22Rv1 (cell line): Measurements from ENCODE around the gene AGBL2.
"Not testable (repeated sequence)": the region's sequence is repeated elsewhere in the genome, so short reads cannot be mapped to it uniquely, and the experiment has no call there.

ENCODE experiments used
- H3K27ac ChIP-seq: fragments of 450-650 bp; 2 replicates; pipeline ENCODE4 v1.5.1; 2017
- CTCF ChIP-seq: fragments of 450-650 bp; IDR thresholded peaks from 2 replicates; pipeline ENCODE4 v1.5.1; 2017; ENCODE audit warnings: mild to moderate bottlenecking
- ZFX ChIP-seq: fragments of 450-650 bp; IDR thresholded peaks from 2 replicates; pipeline ENCODE4 v1.6.1; 2017; ENCODE audit warnings: antibody characterized with exemption, borderline replicate concordance

AGBL2 gene

DNA sequence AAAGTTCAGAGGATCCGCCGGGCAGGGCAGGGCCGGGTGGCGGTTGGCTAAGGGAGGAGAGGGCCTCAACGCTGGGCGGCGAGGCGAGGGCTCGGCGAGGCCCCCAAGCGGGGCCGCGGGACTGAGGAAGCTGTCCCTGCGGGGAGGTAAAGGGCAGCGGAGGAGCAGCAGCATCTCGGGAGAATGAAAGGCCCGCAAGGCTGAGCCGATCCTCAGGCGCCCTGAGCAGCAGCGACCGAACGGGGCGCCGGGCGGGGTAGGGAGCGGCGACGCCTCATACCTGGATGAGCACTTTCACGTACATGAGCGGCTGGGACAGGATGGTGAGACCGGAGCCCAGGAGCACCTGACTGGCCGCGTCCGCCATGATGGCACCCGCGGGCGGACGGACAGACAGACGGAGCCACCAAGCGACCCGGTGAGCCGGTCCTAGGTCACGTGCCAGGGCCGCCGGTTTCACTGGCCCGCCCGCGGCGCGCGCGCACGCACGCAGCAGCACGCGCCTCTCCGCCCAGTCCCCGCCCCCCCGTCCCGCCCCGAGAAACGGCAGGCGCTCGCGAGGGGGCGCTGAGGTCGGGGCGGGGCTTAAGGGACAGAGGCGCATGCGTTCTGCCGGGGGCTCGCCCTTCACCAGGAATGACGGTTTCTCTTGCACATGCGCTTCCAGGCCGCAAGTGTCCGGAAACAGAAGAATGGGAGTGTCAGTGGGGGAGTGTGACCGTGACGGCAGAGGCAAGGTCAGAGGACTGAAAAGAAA, 72.9 kb downstream of the AGBL2 start, which contains the start of gene MTCH2:
MTCH2 (minus strand) TSS at position 461 of the 757 bp plus-strand sequence; CDS start at position 367, 94 bp downstream.
- TF ChIP-seq CTCF, result peak; percentile 56
- no peak for TF ChIP-seq ZFX
- peak within 1 kb of the TSS; percentile 86 for H3K27ac ChIP-seq

DNA sequence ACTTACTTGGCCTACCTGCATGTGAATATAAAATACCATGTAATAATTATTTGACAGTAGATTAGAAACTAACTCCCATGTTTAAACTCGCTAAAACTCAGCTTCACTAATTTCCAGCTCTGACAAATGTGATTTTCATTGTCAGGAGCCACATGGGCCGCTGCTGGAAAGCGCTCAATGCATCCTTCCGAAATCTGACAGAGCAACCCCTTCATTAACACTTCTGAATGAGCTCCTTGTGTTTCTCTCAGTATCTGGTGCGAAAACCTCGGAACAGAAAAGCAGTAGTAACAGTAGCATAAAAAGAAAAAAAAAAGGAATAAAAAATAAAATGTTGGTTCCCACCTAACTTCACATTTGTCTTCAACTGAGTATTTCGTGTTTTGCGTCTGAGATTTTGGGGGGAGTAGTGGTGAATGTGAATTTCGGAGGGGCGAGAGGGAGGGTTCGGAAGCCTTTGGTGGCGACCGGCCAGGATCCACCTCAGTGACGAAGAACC, 73.5 kb downstream of the AGBL2 start:
- H3K27ac ChIP-seq, result peak overlapping the region; percentile 86
- TF ChIP-seq CTCF, result no peak
- no peak for TF ChIP-seq ZFX

DNA sequence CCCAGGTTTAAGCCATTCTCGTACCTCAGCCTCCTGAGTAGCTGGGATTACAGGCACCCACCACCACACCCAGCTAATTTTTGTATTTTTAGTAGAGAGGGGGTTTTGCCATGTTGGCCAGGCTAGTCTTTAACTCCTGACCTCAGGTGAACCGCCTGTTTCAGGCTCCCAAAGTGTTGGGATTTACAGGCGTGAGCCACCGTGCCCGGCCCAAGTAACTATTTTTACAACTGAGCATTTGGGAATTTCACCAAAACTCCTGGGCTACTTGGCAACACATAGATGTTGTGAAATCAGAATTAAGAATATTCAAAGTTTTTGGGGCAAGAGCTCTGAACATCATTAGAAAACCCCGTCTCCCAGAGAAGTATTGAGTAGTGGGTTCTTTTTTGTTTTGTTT, 74.7 kb downstream of the AGBL2 start:
- H3K27ac ChIP-seq, result peak overlapping the region; percentile 86

DNA sequence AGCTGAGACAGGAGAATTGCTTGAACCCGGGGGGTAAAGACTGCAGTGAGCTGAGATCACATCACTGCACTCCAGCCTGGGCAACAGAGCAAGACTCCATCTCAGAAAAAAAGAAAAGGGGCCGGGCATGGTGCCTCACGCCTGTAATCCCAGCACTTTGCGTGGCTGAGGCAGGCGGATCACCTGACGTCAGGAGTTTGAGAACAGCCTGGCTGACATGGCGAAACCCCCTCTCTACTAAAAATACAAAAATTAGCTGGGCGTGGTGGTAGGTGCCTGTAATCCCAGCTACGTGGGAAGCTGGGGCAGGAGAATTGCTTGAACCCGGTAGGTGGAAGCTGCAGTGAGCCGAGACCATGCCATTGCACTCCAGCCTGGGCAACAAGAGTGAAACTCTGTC, 78.8 kb downstream of the AGBL2 start:
- not testable (repeated sequence) for H3K27ac ChIP-seq

DNA sequence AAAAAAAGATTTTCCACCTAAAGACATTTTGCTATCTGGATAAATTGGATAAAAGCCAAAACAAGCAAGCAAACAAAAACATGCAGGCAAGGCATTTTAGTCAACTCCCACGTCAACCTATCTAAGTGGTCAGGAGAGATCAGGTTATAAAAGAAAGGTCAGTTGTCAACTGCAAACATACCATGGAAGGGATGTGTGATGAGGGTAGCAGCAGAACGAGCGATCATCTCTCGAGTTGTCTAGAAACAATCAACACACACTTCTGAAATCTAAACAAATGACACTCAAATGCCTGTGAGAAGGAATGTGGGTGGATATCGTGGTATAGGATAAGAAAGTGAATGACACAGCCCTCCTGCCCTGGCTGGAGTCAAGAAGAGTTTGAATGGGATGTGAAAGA, 83.7 kb downstream of the AGBL2 start:
- no peak for TF ChIP-seq CTCF
- TF ChIP-seq ZFX, result no peak
- H3K27ac ChIP-seq, result peak overlapping the region; percentile 6; the same call in 1 of the 2 replicates

DNA sequence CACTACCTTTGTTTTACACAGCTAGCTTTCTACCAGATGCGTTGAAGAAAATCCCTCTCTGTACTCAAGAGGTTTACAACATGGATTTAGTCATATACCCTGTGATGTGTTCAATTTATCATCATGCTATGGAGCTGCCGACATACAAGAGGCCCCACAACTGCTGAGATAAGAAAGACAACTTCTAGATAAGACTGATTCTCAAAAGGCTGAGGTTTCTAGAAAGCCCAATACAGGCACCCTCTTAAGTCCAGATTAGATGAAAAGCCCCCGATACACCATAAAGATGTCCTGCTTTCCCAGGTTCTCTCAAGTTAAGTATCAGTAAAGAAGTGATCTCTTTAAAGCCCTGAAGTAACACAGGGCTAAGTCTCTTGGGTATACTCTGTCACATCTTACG, 87.1 kb downstream of the AGBL2 start:
- no peak overlapping the region for H3K27ac ChIP-seq
- no peak for TF ChIP-seq ZFX
- no peak for TF ChIP-seq CTCF

DNA sequence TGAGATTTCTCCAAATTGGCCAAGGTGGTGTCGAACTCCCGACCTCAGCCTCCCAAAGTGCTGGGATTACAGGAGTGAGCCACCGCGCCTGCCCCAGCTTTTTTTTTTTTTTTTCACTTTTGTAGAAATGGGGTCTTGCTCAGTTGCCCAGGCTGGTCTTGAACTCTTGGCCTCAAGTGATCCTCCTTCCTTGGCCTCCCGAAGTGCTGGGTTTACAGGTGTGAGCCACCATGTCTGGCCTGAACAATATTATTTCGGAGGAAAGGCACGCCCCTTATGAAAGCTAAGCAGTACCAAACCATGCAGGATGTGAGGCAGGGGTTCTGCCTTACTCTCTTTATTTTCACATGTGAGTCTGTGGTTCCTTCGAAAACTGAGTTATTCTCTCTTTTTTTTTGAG, 88.9 kb downstream of the AGBL2 start:
- H3K27ac ChIP-seq, result no peak overlapping the region
- TF ChIP-seq CTCF, result no peak

GRCh38 chr11:47620836-47621378, 94.3 kb downstream of the AGBL2 start:
- no peak overlapping the region for H3K27ac ChIP-seq
- no peak for TF ChIP-seq ZFX
- no peak for TF ChIP-seq CTCF
